Measurements from ENCODE around the gene KCND1.

Gene KCND1

GRCh38 chrX:48971249-48972219, at the start of gene KCND1:
KCND1 (minus strand) TSS chrX:48971844; CDS start chrX:48970271, 1,573 bp downstream.
- no peak for DNase-seq (ENCODE audit: extremely low read depth, low read depth)
- TF ChIP-seq CTCF (IDR thresholded peaks at IDR 0.05; ENCODE audit: low read depth, low read length), result no peak

GRCh38 chrX:49019599-49020249, 48.1 kb upstream of the KCND1 start:
- no peak for TF ChIP-seq CTCF (IDR thresholded peaks at IDR 0.05; ENCODE audit: low read depth, low read length)
- no peak for DNase-seq (ENCODE audit: extremely low read depth, low read depth)

- DNase-seq (ENCODE audit: extremely low read depth, low read depth), result no peak
- TF ChIP-seq CTCF (IDR thresholded peaks at IDR 0.05; ENCODE audit: low read depth, low read length), result no peak
Observed at GRCh38 chrX:49019050-49019449, 47.4 kb upstream of the KCND1 start.

- DNase-seq (ENCODE audit: extremely low read depth, low read depth), result no peak
- no peak for TF ChIP-seq CTCF (IDR thresholded peaks at IDR 0.05; ENCODE audit: low read depth, low read length)
Observed at GRCh38 chrX:49003696-49004095, 32.1 kb upstream of the KCND1 start.

GRCh38 chrX:49002091-49002935, 30.7 kb upstream of the KCND1 start, which contains the start of gene GRIPAP1:
GRIPAP1 (minus strand) TSS chrX:49002264; CDS start chrX:49002229, 35 bp downstream.
- no peak for TF ChIP-seq CTCF (IDR thresholded peaks at IDR 0.05; ENCODE audit: low read depth, low read length)
- peak; percentile 70 for DNase-seq (ENCODE audit: extremely low read depth, low read depth)

- no peak for TF ChIP-seq CTCF (IDR thresholded peaks at IDR 0.05; ENCODE audit: low read depth, low read length)
- DNase-seq (ENCODE audit: extremely low read depth, low read depth), result no peak
Observed at GRCh38 chrX:49001521-49002090, 30.0 kb upstream of the KCND1 start.
